ENCODE data around the gene ZNF239.
"Not testable (repeated sequence)": the region's sequence is repeated elsewhere in the genome, so short reads cannot be mapped to it uniquely, and the experiment has no call there.

ZNF239 gene

DNA sequence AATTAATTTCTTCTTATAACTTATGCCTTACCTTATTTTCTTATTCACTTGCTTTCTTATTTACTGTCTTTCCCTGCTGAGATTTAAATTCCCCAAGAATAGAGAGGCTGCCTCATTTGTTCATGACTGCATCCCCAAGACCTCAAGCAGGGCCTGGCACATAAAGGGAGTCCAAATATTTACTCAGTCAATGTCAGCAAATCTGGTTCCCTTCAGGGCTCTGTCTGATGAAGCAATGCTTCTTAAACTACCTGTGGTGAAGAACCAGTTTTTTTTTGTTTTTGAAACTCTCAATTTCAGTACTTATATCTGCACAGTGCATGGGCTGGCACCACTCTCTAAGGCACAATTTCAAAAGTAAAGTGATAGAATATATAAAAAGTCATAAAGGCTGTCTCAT lies 4.7 kb downstream of the ZNF239 start:
- no peak overlapping the region for H3K4me3 ChIP-seq
- no peak overlapping the region for H3K4me2 ChIP-seq
- no peaks in the 10 kb centered on the region for H4K20me1 ChIP-seq
- H3K9me3 ChIP-seq (replicated peaks in 1 of 11) = peaks cover 30 to 73% (median 46%) of the 10 kb centered on the region in 11 experiments
- no peak overlapping the region for H3K9ac ChIP-seq
- H3K4me1 ChIP-seq = peaks cover 11 to 20% (median 13%) of the 10 kb centered on the region in 10 experiments; a peak in 19 of 20 replicates
- H3K27me3 ChIP-seq = peaks cover 0 to 5% (median 0%) of the 10 kb centered on the region in 11 experiments; a peak in 1 of 22 replicates
- TF ChIP-seq Cebpa-rat (IDR thresholded peaks at IDR 0.05) = no peak
- no peak overlapping the region for H3K27ac ChIP-seq
- H3K36me3 ChIP-seq = peaks cover 0 to 22% (median 0%) of the 10 kb centered on the region in 11 experiments; a peak in 6 of 22 replicates

DNA sequence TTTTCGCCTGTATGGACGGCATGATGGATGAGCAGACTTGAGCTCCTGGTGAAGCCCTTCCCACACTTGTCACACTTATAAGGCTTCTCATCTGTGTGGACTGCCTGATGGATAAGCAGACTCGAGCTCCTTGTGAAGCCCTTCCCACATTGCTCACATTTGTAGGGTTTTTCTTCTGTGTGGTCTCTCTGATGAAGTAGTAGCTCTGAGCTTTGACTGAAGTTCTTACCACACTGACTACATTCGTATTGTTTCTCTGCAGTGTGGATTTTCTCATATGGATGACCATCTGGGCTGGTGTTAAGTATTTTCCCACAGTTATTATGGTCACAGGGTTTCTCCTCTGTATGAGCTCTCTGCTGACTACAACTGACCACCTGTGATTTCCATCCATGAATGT lies 17.2 kb downstream of the ZNF239 start:
- TF ChIP-seq Cebpa-rat (IDR thresholded peaks at IDR 0.05) = no peak
- H3K4me3 ChIP-seq = no peak overlapping the region
- no peak overlapping the region; a peak in 1 of 22 replicates for H3K4me2 ChIP-seq
- no peak overlapping the region for H3K9ac ChIP-seq
- H3K9me3 ChIP-seq (replicated peaks in 1 of 11) = peaks cover 62 to 85% (median 73%) of the 10 kb centered on the region in 11 experiments
- no peak overlapping the region for H3K27ac ChIP-seq
- H3K4me1 ChIP-seq = peaks cover 0 to 20% (median 0%) of the 10 kb centered on the region in 10 experiments; a peak in 5 of 20 replicates
- no peaks in the 10 kb centered on the region for H4K20me1 ChIP-seq
- peaks cover 0 to 48% (median 25%) of the 10 kb centered on the region in 11 experiments; a peak in 15 of 22 replicates for H3K36me3 ChIP-seq
- H3K27me3 ChIP-seq = no peaks in the 10 kb centered on the region

DNA sequence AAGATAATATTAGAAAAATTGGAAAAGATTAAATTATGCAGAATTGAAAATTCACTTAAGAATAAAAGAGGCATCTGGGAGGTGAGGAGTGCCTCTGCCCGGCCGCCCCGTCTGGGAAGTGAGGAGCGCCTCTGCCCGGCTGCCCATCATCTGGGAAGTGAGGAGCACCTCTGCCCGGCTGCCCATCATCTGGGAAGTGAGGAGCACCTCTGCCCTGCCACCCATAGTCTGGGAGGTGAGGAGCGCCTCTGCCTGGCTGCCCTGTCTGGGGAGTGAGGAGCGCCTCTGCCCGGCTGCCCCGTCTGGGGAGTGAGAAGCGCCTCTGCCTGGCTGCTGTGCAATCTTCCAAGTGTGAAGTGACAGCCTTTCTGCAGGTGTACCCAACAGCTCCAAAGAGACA lies 30.7 kb downstream of the ZNF239 start:
- H3K9me3 ChIP-seq (replicated peaks in 1 of 11) = peaks cover 45 to 77% (median 62%) of the 10 kb centered on the region in 11 experiments
- not testable (repeated sequence) for H3K4me1 ChIP-seq, H3K9ac ChIP-seq, H3K27me3 ChIP-seq, H3K4me2 ChIP-seq, H3K27ac ChIP-seq, H3K4me3 ChIP-seq, H4K20me1 ChIP-seq, H3K36me3 ChIP-seq

DNA sequence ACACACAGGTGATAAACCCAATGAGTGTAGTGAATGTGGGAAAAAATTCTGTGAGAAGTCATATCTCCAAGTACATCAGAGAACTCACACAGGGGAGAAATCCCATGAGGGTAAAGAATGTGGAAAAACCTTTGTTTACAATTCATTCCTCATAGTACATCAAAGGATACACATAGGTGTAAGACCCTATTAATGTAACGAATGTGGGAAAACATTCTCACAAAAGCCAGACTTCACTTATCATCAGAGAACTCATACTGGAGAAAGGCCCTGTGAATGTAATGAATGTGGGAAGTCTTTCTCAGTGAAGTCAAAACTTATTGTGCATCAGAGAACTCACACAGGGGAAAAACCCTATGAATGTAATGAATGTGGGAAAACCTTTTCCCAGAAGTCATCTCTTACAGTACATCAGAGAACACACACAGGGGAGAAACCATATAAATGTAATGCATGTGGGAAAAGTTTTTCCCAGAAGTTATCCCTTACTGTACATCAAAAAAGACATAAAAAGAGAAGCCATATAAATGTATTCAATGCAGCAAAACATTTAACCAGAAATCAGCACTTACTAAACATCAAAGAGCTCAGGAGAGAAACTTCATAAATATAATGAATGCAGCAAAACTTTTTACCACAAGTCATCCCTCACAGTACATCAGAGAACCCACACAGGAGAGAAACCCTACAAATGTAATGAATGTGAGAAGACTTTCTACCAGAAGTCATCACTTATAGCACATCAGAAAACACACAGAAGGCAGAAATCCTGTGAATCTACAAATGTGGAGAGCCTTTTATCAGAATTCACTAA lies 49.8 kb downstream of the ZNF239 start:
- Histone ChIP-seq H3K4me2 (no peak overlapping the region), H3K9me3 (replicated peaks in 1 of 11) (peaks cover 83 to 93% (median 85%) of the 10 kb centered on the region in 11 experiments), H3K4me3 (no peak overlapping the region), H4K20me1 (no peaks in the 10 kb centered on the region), H3K36me3 (peaks cover 0 to 5% (median 0%) of the 10 kb centered on the region in 11 experiments; a peak in 3 of 22 replicates), H3K4me1 (no peaks in the 10 kb centered on the region), H3K9ac (no peak overlapping the region), H3K27ac (no peak overlapping the region), H3K27me3 (no peaks in the 10 kb centered on the region)
- no peak for TF ChIP-seq Cebpa-rat (IDR thresholded peaks at IDR 0.05)

Measured in BLaER1 treated with 17β-estradiol and CSF1 and Interleukin-3, amounts not matched to agents 10 nM and 100 nM (cell line).